Activated effector memory CD4-positive, alpha-beta T cell treated with Interleukin-2 at 50 U/mL for 16 hours (primary cell): ENCODE results near the gene RPSA.
"Not testable (repeated sequence)": the region's sequence is repeated elsewhere in the genome, so short reads cannot be mapped to it uniquely, and the experiment has no call there.

Source experiments
- DNase-seq: peaks from one replicate; pipeline ENCODE4 v3.0.0-alpha.2; 2020

Gene RPSA

GRCh38 chr3:39406368-39407258 lies at the start of gene RPSA:
Gene RPSA (plus strand): TSS chr3:39406720. CDS start chr3:39407654, 934 bp downstream.
- peak; percentile 95 for DNase-seq

- no peak for DNase-seq
Measured at GRCh38 chr3:39358333-39358732, 48.2 kb upstream of the RPSA start.

- DNase-seq = peak; percentile 27
Measured at GRCh38 chr3:39361252-39361927, 45.1 kb upstream of the RPSA start.

- DNase-seq = no peak
Measured at GRCh38 chr3:39362192-39362591, 44.3 kb upstream of the RPSA start.

- no peak for DNase-seq
Measured at GRCh38 chr3:39362812-39363211, 43.7 kb upstream of the RPSA start.

GRCh38 chr3:39370450-39370849 lies 36.1 kb upstream of the RPSA start:
- DNase-seq = not testable (repeated sequence)

- DNase-seq = no peak
Measured at GRCh38 chr3:39372833-39373232, 33.7 kb upstream of the RPSA start.

GRCh38 chr3:39376959-39377634 lies 29.4 kb upstream of the RPSA start:
- no peak for DNase-seq

GRCh38 chr3:39378088-39378487 lies 28.4 kb upstream of the RPSA start:
- DNase-seq = peak; percentile 33

GRCh38 chr3:39378957-39379777 lies 27.4 kb upstream of the RPSA start:
- no peak for DNase-seq

GRCh38 chr3:39379778-39380155 lies 26.8 kb upstream of the RPSA start:
- DNase-seq = no peak

GRCh38 chr3:39381432-39381831 lies 25.1 kb upstream of the RPSA start:
- DNase-seq = no peak

GRCh38 chr3:39383045-39383880 lies 23.3 kb upstream of the RPSA start, which contains the start of gene SLC25A38:
Gene SLC25A38 (plus strand): TSS chr3:39383370. CDS start chr3:39383725, 355 bp downstream.
- DNase-seq = peak; percentile 70

- DNase-seq = peak; percentile 91
Measured at GRCh38 chr3:39383881-39384664, 22.4 kb upstream of the RPSA start.

- DNase-seq = no peak
Measured at GRCh38 chr3:39384665-39385000, 21.9 kb upstream of the RPSA start.

GRCh38 chr3:39385456-39386090 lies 20.9 kb upstream of the RPSA start:
- DNase-seq = no peak

- no peak for DNase-seq
Measured at GRCh38 chr3:39386318-39386717, 20.2 kb upstream of the RPSA start.

- DNase-seq = no peak
Measured at GRCh38 chr3:39387411-39387975, 19.0 kb upstream of the RPSA start.

- DNase-seq = no peak
Measured at GRCh38 chr3:39388153-39388552, 18.4 kb upstream of the RPSA start.

- DNase-seq = no peak
Measured at GRCh38 chr3:39388741-39389248, 17.7 kb upstream of the RPSA start.
